GM19455 (cell line): Measurements from ENCODE around the gene PRDX2.

ENCODE experiments used
- ATAC-seq: cut with Tn5 transposase; IDR thresholded peaks from one replicate; pipeline ENCODE4 v1.9.1; 2021; ENCODE audit not compliant: unreplicated experiment

Gene PRDX2

GRCh38 chr19:12792853-12793289, 8.7 kb downstream of the PRDX2 start:
- no peak for ATAC-seq

DNA sequence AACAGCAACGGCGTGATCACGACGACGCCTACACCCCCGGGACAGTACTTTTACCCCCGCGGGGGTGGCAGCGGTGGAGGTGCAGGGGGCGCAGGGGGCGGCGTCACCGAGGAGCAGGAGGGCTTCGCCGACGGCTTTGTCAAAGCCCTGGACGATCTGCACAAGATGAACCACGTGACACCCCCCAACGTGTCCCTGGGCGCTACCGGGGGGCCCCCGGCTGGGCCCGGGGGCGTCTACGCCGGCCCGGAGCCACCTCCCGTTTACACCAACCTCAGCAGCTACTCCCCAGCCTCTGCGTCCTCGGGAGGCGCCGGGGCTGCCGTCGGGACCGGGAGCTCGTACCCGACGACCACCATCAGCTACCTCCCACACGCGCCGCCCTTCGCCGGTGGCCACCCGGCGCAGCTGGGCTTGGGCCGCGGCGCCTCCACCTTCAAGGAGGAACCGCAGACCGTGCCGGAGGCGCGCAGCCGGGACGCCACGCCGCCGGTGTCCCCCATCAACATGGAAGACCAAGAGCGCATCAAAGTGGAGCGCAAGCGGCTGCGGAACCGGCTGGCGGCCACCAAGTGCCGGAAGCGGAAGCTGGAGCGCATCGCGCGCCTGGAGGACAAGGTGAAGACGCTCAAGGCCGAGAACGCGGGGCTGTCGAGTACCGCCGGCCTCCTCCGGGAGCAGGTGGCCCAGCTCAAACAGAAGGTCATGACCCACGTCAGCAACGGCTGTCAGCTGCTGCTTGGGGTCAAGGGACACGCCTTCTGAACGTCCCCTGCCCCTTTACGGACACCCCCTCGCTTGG, 9.3 kb downstream of the PRDX2 start:
- no peak for ATAC-seq

DNA sequence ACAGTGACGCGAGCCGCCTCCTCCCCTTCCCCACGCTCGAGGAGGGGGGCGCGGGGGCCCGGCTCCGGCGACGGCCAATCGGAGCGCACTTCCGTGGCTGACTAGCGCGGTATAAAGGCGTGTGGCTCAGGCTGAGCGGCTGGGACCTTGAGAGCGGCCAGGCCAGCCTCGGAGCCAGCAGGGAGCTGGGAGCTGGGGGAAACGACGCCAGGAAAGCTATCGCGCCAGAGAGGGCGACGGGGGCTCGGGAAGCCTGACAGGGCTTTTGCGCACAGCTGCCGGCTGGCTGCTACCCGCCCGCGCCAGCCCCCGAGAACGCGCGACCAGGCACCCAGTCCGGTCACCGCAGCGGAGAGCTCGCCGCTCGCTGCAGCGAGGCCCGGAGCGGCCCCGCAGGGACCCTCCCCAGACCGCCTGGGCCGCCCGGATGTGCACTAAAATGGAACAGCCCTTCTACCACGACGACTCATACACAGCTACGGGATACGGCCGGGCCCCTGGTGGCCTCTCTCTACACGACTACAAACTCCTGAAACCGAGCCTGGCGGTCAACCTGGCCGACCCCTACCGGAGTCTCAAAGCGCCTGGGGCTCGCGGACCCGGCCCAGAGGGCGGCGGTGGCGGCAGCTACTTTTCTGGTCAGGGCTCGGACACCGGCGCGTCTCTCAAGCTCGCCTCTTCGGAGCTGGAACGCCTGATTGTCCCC, 10.1 kb downstream of the PRDX2 start, which contains the start of gene JUNB:
TSS of gene JUNB (plus strand) at position 142 of the 706 bp plus-strand sequence. CDS start at position 428, 286 bp downstream.
- peak; percentile 29 for ATAC-seq

- ATAC-seq, result no peak
Measured at GRCh38 chr19:12790628-12791344, 10.8 kb downstream of the PRDX2 start.

- ATAC-seq, result peak; percentile 37
Measured at GRCh38 chr19:12789904-12790619, 11.5 kb downstream of the PRDX2 start.

DNA sequence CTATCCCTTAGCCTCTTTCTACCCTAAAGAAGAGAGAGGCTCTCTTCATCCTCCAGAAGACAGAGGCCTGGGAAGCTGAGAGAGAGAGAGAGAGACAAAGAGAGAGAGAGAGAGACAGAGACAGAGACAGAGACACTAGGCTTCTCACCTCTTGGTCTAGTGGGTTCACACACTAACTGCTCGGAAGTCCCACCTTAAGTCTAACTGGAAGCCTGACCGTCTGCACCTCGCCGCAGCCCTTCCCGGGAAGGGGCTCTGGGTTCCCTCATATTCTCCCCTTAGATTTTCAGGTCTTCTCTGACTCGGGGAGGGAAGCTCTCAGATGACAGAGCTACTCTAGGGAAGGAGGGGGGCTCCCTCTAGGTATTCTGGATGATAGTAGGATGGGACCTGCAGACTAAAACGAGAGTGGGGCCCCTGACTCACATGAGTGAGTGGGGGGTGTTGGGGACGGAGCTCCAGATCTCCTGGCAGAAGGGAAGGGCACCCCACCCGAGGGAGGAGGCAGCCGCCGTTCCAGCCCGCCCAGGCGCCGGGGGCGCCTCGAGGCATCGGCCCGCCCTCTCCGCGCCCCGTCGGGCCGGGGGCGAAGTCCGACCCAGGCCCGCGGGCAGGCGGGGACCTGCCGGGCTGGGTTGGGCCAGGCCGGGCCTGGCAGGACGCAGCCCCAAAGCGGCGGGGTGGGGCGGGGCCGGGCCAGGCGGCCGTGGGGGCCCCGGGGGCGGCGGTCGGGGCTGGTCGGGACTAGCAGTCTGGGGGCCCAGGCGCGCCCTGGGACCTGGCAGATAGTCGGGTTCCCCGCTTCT, 12.3 kb downstream of the PRDX2 start:
- no peak for ATAC-seq

DNA sequence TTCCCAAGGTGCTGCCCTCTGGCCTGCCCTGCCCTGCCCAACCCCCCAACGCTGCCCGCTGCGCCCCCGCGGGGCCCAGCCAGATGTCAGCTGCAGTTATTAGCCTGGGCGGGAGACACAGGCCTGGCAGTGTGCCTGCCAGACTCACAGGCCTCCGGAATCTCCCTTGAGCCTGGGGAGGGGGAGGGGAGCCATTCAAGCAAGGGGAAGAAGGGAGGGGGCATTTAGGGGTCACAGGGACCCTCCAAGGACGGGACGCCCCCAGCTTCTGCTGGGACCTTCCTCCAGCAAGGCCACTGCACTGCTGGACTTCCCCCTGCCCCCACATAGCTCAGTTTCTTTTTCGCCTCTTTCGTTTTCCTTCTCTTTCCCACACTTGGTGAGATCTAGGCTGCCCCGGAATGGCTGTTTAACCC, 12.9 kb downstream of the PRDX2 start:
- ATAC-seq, result no peak

GRCh38 chr19:12788042-12788681, 13.4 kb downstream of the PRDX2 start:
- ATAC-seq, result no peak

- ATAC-seq, result no peak
Measured at GRCh38 chr19:12787458-12787857, 14.1 kb downstream of the PRDX2 start.

- ATAC-seq, result no peak
Measured at GRCh38 chr19:12786952-12787351, 14.6 kb downstream of the PRDX2 start.

DNA sequence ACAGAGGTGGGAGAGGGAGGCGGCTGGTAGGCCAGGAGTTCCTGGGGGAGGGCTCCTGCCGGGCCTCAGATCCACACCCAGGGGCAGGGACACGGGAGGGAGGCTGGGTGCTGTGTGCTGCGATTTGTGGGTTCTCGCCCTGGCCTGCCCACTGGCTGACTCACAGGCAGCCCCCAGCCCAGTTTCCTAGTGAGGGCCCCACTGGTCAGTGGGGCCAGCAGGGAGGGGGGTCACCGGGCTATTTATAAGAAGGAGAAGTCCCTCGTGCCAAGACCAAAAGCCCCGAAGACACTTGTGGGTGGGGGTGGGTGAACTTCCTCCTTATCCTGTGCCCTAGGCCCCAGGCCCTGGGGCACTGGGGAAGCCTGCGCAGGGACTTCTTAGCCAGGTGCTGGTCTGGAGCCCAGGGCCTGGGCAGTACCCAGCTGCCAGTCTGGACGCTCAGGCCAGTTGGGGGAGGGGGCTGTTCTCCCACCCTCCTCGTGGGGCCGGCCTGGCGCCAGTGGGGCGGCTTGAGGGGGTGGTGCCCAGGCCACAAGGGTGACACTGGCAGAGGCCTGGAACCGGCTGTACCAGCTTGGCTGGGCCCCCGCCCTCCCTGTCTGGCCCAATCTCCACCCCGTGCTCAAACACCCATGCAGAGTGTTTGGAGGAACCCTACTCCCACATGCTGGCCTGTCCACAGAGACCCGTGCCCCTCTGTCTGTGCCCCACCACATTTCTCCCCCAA, 15.3 kb downstream of the PRDX2 start:
- no peak for ATAC-seq

DNA sequence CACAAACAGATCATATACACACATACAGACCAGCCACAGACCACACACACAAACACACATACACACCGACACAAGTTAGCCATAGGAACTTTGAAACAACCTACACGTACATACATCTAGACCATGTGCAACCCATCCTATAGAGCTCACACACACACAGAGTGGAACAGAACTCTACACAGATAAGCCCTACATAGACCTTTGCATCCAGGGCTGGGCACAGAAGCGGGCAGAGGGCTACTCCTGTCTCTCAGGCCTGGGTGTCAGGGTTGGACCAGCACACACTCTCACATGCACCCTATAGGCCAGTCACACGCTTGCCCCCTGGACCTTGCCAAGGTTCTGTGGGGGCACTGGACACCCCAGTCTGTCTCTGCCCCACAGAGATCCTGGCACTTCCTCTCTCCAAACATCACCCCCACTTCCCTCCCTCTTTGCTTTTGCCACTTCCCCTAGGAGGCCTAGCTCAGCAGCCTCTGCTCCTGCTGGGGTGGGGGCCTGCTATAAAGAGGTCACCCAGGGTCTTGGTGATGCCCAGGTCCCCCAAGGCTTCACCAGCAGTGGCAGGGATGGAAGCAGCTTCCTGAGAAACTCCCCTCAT, 16.1 kb downstream of the PRDX2 start:
- no peak for ATAC-seq

GRCh38 chr19:12784871-12785430, 16.6 kb downstream of the PRDX2 start:
- no peak for ATAC-seq

DNA sequence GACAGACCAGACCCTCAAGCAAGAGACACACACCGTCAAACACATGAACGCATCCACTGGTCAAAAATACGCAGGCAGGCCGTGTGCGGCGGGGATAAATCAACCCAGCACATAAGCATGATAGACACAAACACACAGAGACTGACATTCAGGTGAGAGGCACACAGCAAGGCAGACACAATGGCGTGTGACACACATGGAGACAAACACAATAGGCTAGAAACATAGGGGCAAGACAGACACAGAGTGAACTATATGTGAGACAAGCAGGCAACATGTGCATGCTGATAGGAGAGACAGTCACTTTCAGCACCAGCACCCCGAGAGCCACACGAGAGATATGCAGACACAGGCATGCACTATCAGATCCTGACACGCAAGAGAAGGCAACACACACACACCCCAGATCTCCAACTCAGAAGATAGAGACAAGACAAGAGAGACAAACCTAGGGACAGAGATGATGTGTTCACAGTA, 17.2 kb downstream of the PRDX2 start:
- no peak for ATAC-seq

- no peak for ATAC-seq
Measured at GRCh38 chr19:12783849-12784393, 17.7 kb downstream of the PRDX2 start.

- ATAC-seq, result no peak
Measured at GRCh38 chr19:12783291-12783848, 18.2 kb downstream of the PRDX2 start.
